Activated CD4-positive, alpha-beta T cell treated with anti-CD3 and anti-CD28 coated beads, Interleukin-2, amount 50 U/mL, for 24 hours (primary cell): Measurements from ENCODE around the gene ORMDL3.
"Not testable (repeated sequence)": the region's sequence is repeated elsewhere in the genome, so short reads cannot be mapped to it uniquely, and the experiment has no call there.

Experiments used
- DNase-seq, 2 donors: peaks; one replicate each; pipeline ENCODE4 v3.0.0-alpha.2; 2020; ENCODE audit warnings: low read depth in 1 of 2, low spot score in 1 of 2

The ORMDL3 gene

GRCh38 chr17:39886102-39886501 is 41.3 kb downstream of the ORMDL3 start:
- not testable (repeated sequence) for DNase-seq

DNA sequence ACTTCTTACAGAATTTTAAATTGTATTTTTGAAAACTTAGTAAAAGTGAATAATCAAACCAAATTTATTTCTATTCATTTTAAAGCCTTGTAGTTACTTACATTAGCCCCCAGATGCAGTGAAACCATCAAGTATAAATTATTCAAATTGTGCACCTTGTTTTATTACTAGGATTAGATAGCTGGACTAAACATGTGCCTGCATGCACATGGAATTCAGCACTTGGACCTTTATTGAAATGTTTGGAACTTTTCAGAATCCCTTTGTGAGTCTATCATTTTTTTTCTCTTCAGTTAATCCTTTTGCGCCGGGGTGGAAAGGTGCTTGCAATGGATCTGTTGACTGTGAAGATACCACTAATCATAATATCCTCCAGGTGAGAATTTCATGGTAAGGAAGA is 54.6 kb downstream of the ORMDL3 start:
- DNase-seq = no peak

GRCh38 chr17:39871801-39872200 is 55.6 kb downstream of the ORMDL3 start:
- no peak for DNase-seq
